Esophagus (tissue), 2 donors: ENCODE results near the gene MRGPRE. TPM values are rescaled to one million over a fixed set of nuclear protein-coding genes. Genes with fewer than 3 reads are reported as not detected.

Source experiments
- H3K27ac ChIP-seq, 2 donors: one replicate each; pipeline ENCODE4 v1.5.1; 2013; ENCODE audit warnings: low read depth in 2 of 2, mild to moderate bottlenecking in 2 of 2, inconsistent platforms in 1 of 2, low read length in 1 of 2, moderate library complexity in 1 of 2
- H3K27me3 ChIP-seq, 2 donors: one replicate each; pipeline ENCODE4 v1.6.1; 2013; ENCODE audit warnings: low read length in 2 of 2, control low read depth in 1 of 2, mild to moderate bottlenecking in 1 of 2; ENCODE audit not compliant: insufficient read depth in 2 of 2, control insufficient read depth in 1 of 2
- H3K36me3 ChIP-seq, 2 donors: one replicate each; pipeline ENCODE4 v1.6.1; 2013; ENCODE audit warnings: low read length in 1 of 2; ENCODE audit not compliant: control insufficient read depth in 2 of 2, insufficient read depth in 2 of 2
- H3K4me1 ChIP-seq, 2 donors: one replicate each; pipeline ENCODE4 v1.6.1; 2013; ENCODE audit warnings: low read length in 1 of 2; ENCODE audit not compliant: control insufficient read depth in 2 of 2, insufficient read depth in 2 of 2
- H3K4me3 ChIP-seq, 2 donors: one replicate each; pipeline ENCODE4 v1.5.1; 2013; ENCODE audit warnings: low read length in 2 of 2, mild to moderate bottlenecking in 2 of 2, low read depth in 1 of 2, moderate library complexity in 1 of 2
- H3K9me3 ChIP-seq, 2 donors: one replicate each; pipeline ENCODE4 v1.6.1; 2013; ENCODE audit warnings: mild to moderate bottlenecking in 2 of 2, low read depth in 1 of 2, low read length in 1 of 2, moderate library complexity in 1 of 2; ENCODE audit not compliant: control insufficient read depth in 2 of 2, insufficient read depth in 1 of 2
- WGBS, 2 donors: extraction: QIAGEN DNeasy Blood & Tissue Kit; methylation state at CpG; one replicate each; pipeline ENCODE4 v1.1.7; 2013; 5-methylcytosine and 5-hydroxymethylcytosine counted together
- polyA plus RNA-seq, 2 donors: library from polyadenylated mRNA; stranded (reverse); fragments of 200-250 nt; gene quantifications; one replicate each; pipeline ENCODE4 v1.2.3, GENCODE V29; 2013
- donor health status: healthy with polysubstance abuse.
- donor health status: Bipolar disorder and iron deficiency.

The MRGPRE gene
- polyA plus RNA-seq, 2 donors: not detected

GRCh38 chr11:3245071-3245470 is 12.9 kb upstream of the MRGPRE start:
- H3K9me3 ChIP-seq: no peaks in the 10 kb centered on the region
- H3K4me1 ChIP-seq: no peaks in the 10 kb centered on the region
- H3K27ac ChIP-seq: no peak overlapping the region
- no peak overlapping the region for H3K4me3 ChIP-seq
- H3K36me3 ChIP-seq: no peaks in the 10 kb centered on the region
- no peaks in the 10 kb centered on the region for H3K27me3 ChIP-seq

- H3K36me3 ChIP-seq: no peaks in the 10 kb centered on the region
- whole genome bisulfite sequencing, 2 donors: 87 to 89% methylated on average over 1 of the region's 1 CpG
These were observed 11.7 kb upstream of the MRGPRE start for GRCh38 chr11:3243880-3244279.

GRCh38 chr11:3237119-3237518 is 4.9 kb upstream of the MRGPRE start:
- no peaks in the 10 kb centered on the region for H3K36me3 ChIP-seq
- no peaks in the 10 kb centered on the region for H3K4me1 ChIP-seq
- H3K27ac ChIP-seq: no peak overlapping the region
- no peaks in the 10 kb centered on the region for H3K27me3 ChIP-seq
- WGBS, 2 donors: 91 to 93% methylated on average over 2 of the region's 2 CpGs
- no peaks in the 10 kb centered on the region for H3K9me3 ChIP-seq
- no peak overlapping the region for H3K4me3 ChIP-seq

More at GRCh38 chr11:3243880-3244279, 11.7 kb upstream of the MRGPRE start:
- Histone ChIP-seq H3K27ac (no peak overlapping the region), H3K4me1 (no peaks in the 10 kb centered on the region), H3K4me3 (no peak overlapping the region), H3K9me3 (no peaks in the 10 kb centered on the region), H3K27me3 (no peaks in the 10 kb centered on the region)

GRCh38 chr11:3234846-3235245 is 2.6 kb upstream of the MRGPRE start:
- H3K9me3 ChIP-seq: no peaks in the 10 kb centered on the region
- WGBS, 2 donors: 68 to 78% methylated on average over 7 of the region's 7 CpGs
- no peak overlapping the region for H3K27ac ChIP-seq
- H3K4me3 ChIP-seq: no peak overlapping the region
- no peaks in the 10 kb centered on the region for H3K36me3 ChIP-seq
- no peaks in the 10 kb centered on the region for H3K27me3 ChIP-seq
- H3K4me1 ChIP-seq: no peaks in the 10 kb centered on the region

- H3K9me3 ChIP-seq: no peaks in the 10 kb centered on the region
- no peaks in the 10 kb centered on the region for H3K36me3 ChIP-seq
- H3K27ac ChIP-seq: no peak overlapping the region
- WGBS, 2 donors: 86 to 87% methylated on average over 21 of the region's 21 CpGs
- H3K4me3 ChIP-seq: no peak overlapping the region
- no peaks in the 10 kb centered on the region for H3K27me3 ChIP-seq
- H3K4me1 ChIP-seq: no peaks in the 10 kb centered on the region
These were observed 739 bp upstream of the MRGPRE start for GRCh38 chr11:3232956-3233355.

- Histone ChIP-seq H3K9me3 (no peaks in the 10 kb centered on the region), H3K4me3 (no peak overlapping the region), H3K27me3 (no peaks in the 10 kb centered on the region), H3K27ac (no peak overlapping the region), H3K4me1 (no peaks in the 10 kb centered on the region), H3K36me3 (no peaks in the 10 kb centered on the region)
- WGBS, 2 donors: 59 to 60% methylated on average over 6 of the region's 6 CpGs
These were observed 717 bp downstream of the MRGPRE start for GRCh38 chr11:3231550-3231850.

GRCh38 chr11:3230636-3231549 is 1.3 kb downstream of the MRGPRE start:
- no peaks in the 10 kb centered on the region for H3K4me1 ChIP-seq
- H3K27me3 ChIP-seq: no peaks in the 10 kb centered on the region
- 70 to 77% methylated on average over 11 to 12 of the region's 12 CpGs for WGBS, 2 donors
- no peak overlapping the region for H3K27ac ChIP-seq
- no peaks in the 10 kb centered on the region for H3K36me3 ChIP-seq
- H3K9me3 ChIP-seq: no peaks in the 10 kb centered on the region
- no peak overlapping the region for H3K4me3 ChIP-seq

GRCh38 chr11:3229673-3230630 is 2.3 kb downstream of the MRGPRE start:
- no peaks in the 10 kb centered on the region for H3K4me1 ChIP-seq
- WGBS, 2 donors: 79 to 83% methylated on average over 21 of the region's 21 CpGs
- H3K36me3 ChIP-seq: no peaks in the 10 kb centered on the region
- H3K9me3 ChIP-seq: no peaks in the 10 kb centered on the region
- H3K4me3 ChIP-seq: no peak overlapping the region
- no peak overlapping the region for H3K27ac ChIP-seq
- no peaks in the 10 kb centered on the region for H3K27me3 ChIP-seq

GRCh38 chr11:3228445-3228829 is 3.8 kb downstream of the MRGPRE start:
- Histone ChIP-seq H3K27ac (no peak overlapping the region), H3K27me3 (no peaks in the 10 kb centered on the region), H3K4me1 (no peaks in the 10 kb centered on the region), H3K9me3 (no peaks in the 10 kb centered on the region), H3K36me3 (no peaks in the 10 kb centered on the region), H3K4me3 (no peak overlapping the region)
- WGBS, 2 donors: 86 to 91% methylated on average over 21 to 23 of the region's 23 CpGs
